Uterus (tissue), 4 donors: ENCODE measurements around the gene PCSK9. TPM values are rescaled to one million over a fixed set of nuclear protein-coding genes. Genes with fewer than 3 reads are reported as not detected.

Experiments used
- DNase-seq, 2 donors: peaks; one replicate each; pipeline ENCODE4 v3.0.0-alpha.2; 2019 to 2020
- H3K27ac ChIP-seq, 2 donors: fragments of 200-600 bp; sonication (generic); 1 replicate in 1 of 2; 2 replicates in 1 of 2; pipeline ENCODE4 v1.5.1; 2016 to 2018
- H3K27me3 ChIP-seq, 2 donors: fragments of 200-600 bp; sonication (generic); one replicate each; pipeline ENCODE4 v1.5.1; 2018 to 2019; ENCODE audit warnings: control low read depth in 1 of 2
- H3K36me3 ChIP-seq, 2 donors: fragments of 200-600 bp; sonication (generic); one replicate each; pipeline ENCODE4 v1.5.1; 2019; ENCODE audit warnings: control low read depth in 1 of 2
- H3K4me1 ChIP-seq, 2 donors: fragments of 200-600 bp; sonication (generic); one replicate each; pipeline ENCODE4 v1.5.1; 2018 to 2019; ENCODE audit warnings: control low read depth in 1 of 2
- H3K4me3 ChIP-seq, 2 donors: fragments of 200-600 bp; sonication (generic); 1 replicate in 1 of 2; 2 replicates in 1 of 2; pipeline ENCODE4 v1.5.1; 2018 to 2019; ENCODE audit warnings: mild to moderate bottlenecking in 1 of 2
- H3K9me3 ChIP-seq, 2 donors: fragments of 200-600 bp; sonication (generic); one replicate each; pipeline ENCODE4 v1.5.1; 2019; ENCODE audit warnings: control low read depth in 1 of 2
- CTCF ChIP-seq, 4 experiments: fragments of 200-600 bp in 2 of 4; fragments of 450-650 bp in 2 of 4; sonication (generic) in 2 of 4; IDR thresholded peaks; one replicate each; pipeline ENCODE4 v1.5.1; 2016 to 2019; ENCODE audit warnings: antibody characterized with exemption in 4 of 4, mild to moderate bottlenecking in 2 of 4, moderate library complexity in 1 of 4
- POLR2A ChIP-seq, 2 donors: fragments of 450-650 bp; IDR thresholded peaks; one replicate each; pipeline ENCODE4 v1.6.1; 2016; ENCODE audit warnings: antibody characterized with exemption in 2 of 2, mild to moderate bottlenecking in 1 of 2, moderate library complexity in 1 of 2
- intact Hi-C: fragments of 100-400 bp; cut with DNase I; formaldehyde crosslinking; loops from one replicate; pipeline ENCODE4 v1.15.1; 2023; ENCODE audit warnings: low total_unique reads
- total RNA-seq, 4 donors: library from RNA; depleted of rRNA in 3 of 4; stranded (reverse); fragments of >200 nt in 3 of 4; gene quantifications; one replicate each; pipeline versions ENCODE4 v1.1.0 to v1.2.4, GENCODE V29; 2014 to 2023
- donor health status: DM: yes; HTN: yes; CAD: no.

PCSK9 gene
- total RNA-seq, 4 donors from 2014 or later, result 2.9 TPM; not detected in 3

GRCh38 chr1:54996869-54997710 is 42.3 kb upstream of the PCSK9 start:
- Histone ChIP-seq H3K4me3 (no peak overlapping the region), H3K27ac (no peak overlapping the region), H3K4me1 (no peaks in the 10 kb centered on the region), H3K36me3 (no peaks in the 10 kb centered on the region), H3K9me3 (no peaks in the 10 kb centered on the region), H3K27me3 (no peaks in the 10 kb centered on the region)
- TF ChIP-seq CTCF (IDR thresholded peaks at IDR 0.05), result no peak
- TF ChIP-seq POLR2A (IDR thresholded peaks at IDR 0.05), result no peak
- intact Hi-C loops, result no loop called here
- no peak for DNase-seq

GRCh38 chr1:54997711-54997986 is 41.7 kb upstream of the PCSK9 start:
- intact Hi-C loops, result no loop called here
- no peak for DNase-seq
- H3K4me1 ChIP-seq, result no peaks in the 10 kb centered on the region
- TF ChIP-seq CTCF (IDR thresholded peaks at IDR 0.05) (no peak), POLR2A (IDR thresholded peaks at IDR 0.05) (no peak)
- no peaks in the 10 kb centered on the region for H3K36me3 ChIP-seq
- H3K27me3 ChIP-seq, result no peaks in the 10 kb centered on the region
- no peaks in the 10 kb centered on the region for H3K9me3 ChIP-seq
- no peak overlapping the region for H3K4me3 ChIP-seq
- no peak overlapping the region for H3K27ac ChIP-seq

GRCh38 chr1:54998100-54998499 is 41.2 kb upstream of the PCSK9 start:
- H3K36me3 ChIP-seq, result no peaks in the 10 kb centered on the region
- no peaks in the 10 kb centered on the region for H3K27me3 ChIP-seq
- intact Hi-C loops, result no loop called here

GRCh38 chr1:54998677-54999076 is 40.7 kb upstream of the PCSK9 start, which contains the start of gene BSND:
Gene BSND, plus strand, starts transcription at chr1:54998933. Its CDS starts 254 bp downstream, at chr1:54999187.
- no peak within 1 kb of the TSS for H3K4me3 ChIP-seq
- H3K36me3 ChIP-seq, result no peaks in the 10 kb centered on the region
- intact Hi-C loops, result no loop called here
- DNase-seq, result no peak
- TF ChIP-seq POLR2A (IDR thresholded peaks at IDR 0.05) (no peak), CTCF (IDR thresholded peaks at IDR 0.05) (no peak)
- H3K27ac ChIP-seq, result no peak within 1 kb of the TSS
- H3K9me3 ChIP-seq, result no peaks in the 10 kb centered on the region
- H3K4me1 ChIP-seq, result no peaks in the 10 kb centered on the region
- H3K27me3 ChIP-seq, result no peaks in the 10 kb centered on the region

More at GRCh38 chr1:54998100-54998499, 41.2 kb upstream of the PCSK9 start:
- TF ChIP-seq CTCF (IDR thresholded peaks at IDR 0.05) (no peak), POLR2A (IDR thresholded peaks at IDR 0.05) (no peak)
- Histone ChIP-seq H3K4me1 (no peaks in the 10 kb centered on the region), H3K9me3 (no peaks in the 10 kb centered on the region), H3K4me3 (no peak overlapping the region), H3K27ac (no peak overlapping the region)
- no peak for DNase-seq

GRCh38 chr1:55000110-55001085 is 39.0 kb upstream of the PCSK9 start:
- no peaks in the 10 kb centered on the region for H3K4me1 ChIP-seq

More at GRCh38 chr1:55000110-55001085, 39.0 kb upstream of the PCSK9 start:
- no peak for TF ChIP-seq CTCF (IDR thresholded peaks at IDR 0.05)
- no peak for TF ChIP-seq POLR2A (IDR thresholded peaks at IDR 0.05)
- no peaks in the 10 kb centered on the region for H3K9me3 ChIP-seq
- no peaks in the 10 kb centered on the region for H3K36me3 ChIP-seq
- no peaks in the 10 kb centered on the region for H3K27me3 ChIP-seq
- H3K4me3 ChIP-seq, result no peak overlapping the region
- H3K27ac ChIP-seq, result no peak overlapping the region
- DNase-seq, result no peak
- intact Hi-C loops, result no loop called here
